ENCODE data around the gene ZNRF4. TPM values are rescaled to one million over a fixed set of nuclear protein-coding genes. Genes with fewer than 3 reads are reported as not detected.
"Not testable (repeated sequence)": the region's sequence is repeated elsewhere in the genome, so short reads cannot be mapped to it uniquely, and the experiment has no call there.

Gene ZNRF4
- total and polyA plus RNA-seq, 2 donors: not detected

DNA sequence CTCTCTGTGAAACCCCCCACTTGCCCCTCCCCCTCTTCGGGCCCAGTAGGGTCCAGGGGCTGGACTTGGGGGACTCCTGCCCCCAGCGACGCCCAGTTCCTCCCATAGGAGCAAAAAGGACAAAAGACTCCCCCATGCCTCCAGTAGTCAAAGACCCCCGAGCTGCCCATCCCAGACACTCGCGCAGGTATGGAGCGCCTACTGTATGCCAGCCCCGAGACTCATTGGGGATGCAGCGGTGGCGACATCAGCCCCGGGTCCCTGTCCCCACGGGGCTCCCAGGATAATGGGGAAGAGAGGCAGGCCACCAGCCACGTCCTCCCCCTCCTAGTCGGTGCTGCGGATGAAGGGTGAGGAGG, 18.3 kb upstream of the ZNRF4 start:
- no peak overlapping the region for H3K27ac ChIP-seq (ENCODE audit: low read depth in 1 of 2, low read length in 1 of 2)
- H3K4me3 ChIP-seq (ENCODE audit: low read length in 2 of 2): no peak overlapping the region
- peaks cover 0 to 3% of the 10 kb centered on the region in 2 donors for H3K9me3 ChIP-seq (ENCODE audit: control insufficient read depth in 2 of 2, insufficient read depth in 1 of 2, low read length in 1 of 2)
- peaks cover 0 to 25% of the 10 kb centered on the region in 2 donors for H3K27me3 ChIP-seq (ENCODE audit: control insufficient read depth in 2 of 2, insufficient read depth in 1 of 2, low read length in 1 of 2)
- 6% methylated on average over 15 of the region's 15 CpGs for WGBS
- H3K4me1 ChIP-seq (ENCODE audit: control insufficient read depth in 2 of 2, insufficient read depth in 2 of 2, low read length in 2 of 2): no peaks in the 10 kb centered on the region
- no peaks in the 10 kb centered on the region for H3K36me3 ChIP-seq (ENCODE audit: control insufficient read depth in 2 of 2, insufficient read depth in 2 of 2, low read length in 1 of 2)
- no peak for DNase-seq (ENCODE audit: low read depth in 6 of 9, low spot score in 9 of 9)

DNA sequence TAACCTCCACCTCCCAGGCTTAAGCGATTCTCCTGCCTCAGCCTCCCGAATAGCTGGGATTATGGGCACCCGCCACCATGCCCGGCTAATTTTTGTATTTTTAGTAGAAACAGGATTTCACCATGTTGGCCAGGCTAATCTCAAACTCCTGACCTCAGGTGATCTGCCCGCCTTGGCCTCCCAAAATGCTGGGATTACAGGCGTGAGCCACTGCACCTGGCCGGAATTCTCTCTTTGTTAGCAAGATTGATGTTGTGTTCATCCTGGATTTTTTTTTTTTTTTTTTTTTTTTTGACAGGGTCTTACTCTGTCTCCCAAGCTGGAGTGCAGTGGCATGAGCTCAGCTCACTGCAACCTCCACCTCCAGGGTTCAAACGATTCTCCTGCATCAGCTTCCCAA, 16.5 kb upstream of the ZNRF4 start:
- not testable (repeated sequence) for H3K4me3 ChIP-seq (ENCODE audit: low read length in 2 of 2); H3K4me1 ChIP-seq (ENCODE audit: control insufficient read depth in 2 of 2, insufficient read depth in 2 of 2, low read length in 2 of 2); H3K27ac ChIP-seq (ENCODE audit: low read depth in 1 of 2, low read length in 1 of 2); DNase-seq (ENCODE audit: low read depth in 6 of 9, low spot score in 9 of 9); H3K36me3 ChIP-seq (ENCODE audit: control insufficient read depth in 2 of 2, insufficient read depth in 2 of 2, low read length in 1 of 2); H3K9me3 ChIP-seq (ENCODE audit: control insufficient read depth in 2 of 2, insufficient read depth in 1 of 2, low read length in 1 of 2)
- WGBS: 96% methylated on average over 8 of the region's 8 CpGs
- peaks cover 0 to 25% of the 10 kb centered on the region in 2 donors for H3K27me3 ChIP-seq (ENCODE audit: control insufficient read depth in 2 of 2, insufficient read depth in 1 of 2, low read length in 1 of 2)

DNA sequence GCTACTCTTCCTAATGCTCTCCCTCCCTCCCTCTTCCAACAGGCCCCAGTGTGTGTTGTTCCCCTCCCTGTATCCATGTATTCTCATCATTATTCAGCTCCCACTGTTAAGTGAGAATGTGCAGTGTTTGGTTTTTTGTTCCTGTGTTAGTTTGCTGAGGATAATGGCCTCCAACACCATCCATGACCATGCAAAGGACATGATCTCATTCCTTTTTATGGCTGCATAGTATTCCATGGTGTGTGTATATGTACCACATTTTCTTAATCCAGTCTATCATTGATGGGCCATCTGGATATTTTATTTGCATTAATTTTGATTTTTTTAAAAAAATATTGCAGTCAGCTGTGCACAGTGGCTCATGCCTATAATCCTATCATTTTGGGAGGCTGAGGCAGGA, 15.8 kb upstream of the ZNRF4 start:
- Histone ChIP-seq H3K9me3 (ENCODE audit: control insufficient read depth in 2 of 2, insufficient read depth in 1 of 2, low read length in 1 of 2) (peaks cover 0 to 3% of the 10 kb centered on the region in 2 donors), H3K4me1 (ENCODE audit: control insufficient read depth in 2 of 2, insufficient read depth in 2 of 2, low read length in 2 of 2) (no peaks in the 10 kb centered on the region), H3K4me3 (ENCODE audit: low read length in 2 of 2) (no peak overlapping the region), H3K27ac (ENCODE audit: low read depth in 1 of 2, low read length in 1 of 2) (no peak overlapping the region), H3K36me3 (ENCODE audit: control insufficient read depth in 2 of 2, insufficient read depth in 2 of 2, low read length in 1 of 2) (no peaks in the 10 kb centered on the region), H3K27me3 (ENCODE audit: control insufficient read depth in 2 of 2, insufficient read depth in 1 of 2, low read length in 1 of 2) (peaks cover 0 to 22% of the 10 kb centered on the region in 2 donors)
- DNase-seq (ENCODE audit: low read depth in 6 of 9, low spot score in 9 of 9): no peak

DNA sequence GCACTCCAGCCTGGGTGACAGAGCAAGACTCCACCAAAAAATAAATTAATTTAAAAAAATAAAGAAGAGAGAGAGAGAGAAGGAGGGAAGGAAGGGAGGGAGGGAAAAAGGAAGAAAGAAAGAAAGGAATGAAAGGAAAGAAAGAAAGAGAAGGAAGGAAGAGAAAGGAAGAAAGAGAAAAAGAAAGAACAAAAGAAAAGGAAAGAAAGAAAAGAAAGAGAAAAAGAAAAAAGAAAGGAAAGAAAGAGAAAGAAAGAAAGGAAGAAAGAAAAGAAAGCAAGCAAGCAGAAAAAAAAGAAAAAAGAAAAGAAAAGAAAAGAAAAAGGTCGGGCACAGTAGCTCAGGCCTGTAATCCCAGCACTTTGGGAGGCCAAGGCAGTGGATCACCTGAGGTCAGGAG, 14.9 kb upstream of the ZNRF4 start:
- 84% methylated on average over 1 of the region's 1 CpG for whole genome bisulfite sequencing
- Histone ChIP-seq H3K9me3 (ENCODE audit: control insufficient read depth in 2 of 2, insufficient read depth in 1 of 2, low read length in 1 of 2) (peaks cover 0 to 3% of the 10 kb centered on the region in 2 donors), H3K27ac (ENCODE audit: low read depth in 1 of 2, low read length in 1 of 2) (no peak overlapping the region), H3K4me3 (ENCODE audit: low read length in 2 of 2) (no peak overlapping the region), H3K36me3 (ENCODE audit: control insufficient read depth in 2 of 2, insufficient read depth in 2 of 2, low read length in 1 of 2) (no peaks in the 10 kb centered on the region), H3K4me1 (ENCODE audit: control insufficient read depth in 2 of 2, insufficient read depth in 2 of 2, low read length in 2 of 2) (no peaks in the 10 kb centered on the region), H3K27me3 (ENCODE audit: control insufficient read depth in 2 of 2, insufficient read depth in 1 of 2, low read length in 1 of 2) (peaks cover 0 to 15% of the 10 kb centered on the region in 2 donors)
- DNase-seq (ENCODE audit: low read depth in 6 of 9, low spot score in 9 of 9): no peak

DNA sequence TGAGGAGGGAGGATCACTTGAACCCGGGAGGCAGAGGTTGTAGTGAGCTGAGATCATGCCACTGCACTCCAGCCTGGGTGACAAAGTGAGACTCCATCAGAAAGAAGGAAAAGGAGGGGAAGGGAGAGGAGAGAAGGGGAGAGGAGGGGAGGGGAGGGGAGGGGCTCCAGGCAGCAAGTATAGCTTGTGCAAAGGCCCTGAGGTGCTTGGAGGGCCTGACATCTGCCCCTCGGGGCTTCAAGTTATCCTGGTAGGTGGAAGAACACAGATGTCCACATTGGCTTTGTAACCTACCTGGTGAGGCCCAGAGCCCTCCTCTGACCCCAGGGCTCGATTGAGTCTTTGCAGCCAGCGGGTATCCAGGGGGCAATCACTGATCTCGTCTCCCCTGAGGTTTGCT, 11.5 kb upstream of the ZNRF4 start:
- Histone ChIP-seq H3K4me3 (ENCODE audit: low read length in 2 of 2) (no peak overlapping the region), H3K27ac (ENCODE audit: low read depth in 1 of 2, low read length in 1 of 2) (no peak overlapping the region), H3K4me1 (ENCODE audit: control insufficient read depth in 2 of 2, insufficient read depth in 2 of 2, low read length in 2 of 2) (no peaks in the 10 kb centered on the region), H3K27me3 (ENCODE audit: control insufficient read depth in 2 of 2, insufficient read depth in 1 of 2, low read length in 1 of 2) (no peaks in the 10 kb centered on the region), H3K9me3 (ENCODE audit: control insufficient read depth in 2 of 2, insufficient read depth in 1 of 2, low read length in 1 of 2) (no peaks in the 10 kb centered on the region), H3K36me3 (ENCODE audit: control insufficient read depth in 2 of 2, insufficient read depth in 2 of 2, low read length in 1 of 2) (no peaks in the 10 kb centered on the region)
- WGBS: 86% methylated on average over 5 of the region's 5 CpGs
- no peak for DNase-seq (ENCODE audit: low read depth in 6 of 9, low spot score in 9 of 9)

DNA sequence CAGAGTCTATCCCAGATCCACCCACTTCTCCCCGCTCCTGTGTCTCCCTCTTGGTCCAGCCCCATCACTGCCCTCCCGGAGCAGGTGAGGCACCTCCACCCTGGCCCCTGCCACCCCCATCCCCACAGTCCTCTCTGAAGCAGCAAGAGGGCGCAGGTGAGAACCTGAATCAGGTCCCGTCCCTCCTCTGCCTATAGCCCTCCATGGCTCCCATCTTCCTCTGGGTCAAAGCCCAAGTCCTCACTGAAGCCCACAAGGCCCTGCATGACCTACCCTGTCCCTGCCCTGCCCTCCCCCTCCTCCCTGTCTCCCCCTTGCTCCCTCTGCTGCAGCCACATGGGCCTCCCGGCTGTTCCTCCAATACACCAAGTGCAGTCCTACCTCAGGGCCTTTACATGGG, 10.8 kb upstream of the ZNRF4 start:
- no peak for DNase-seq (ENCODE audit: low read depth in 6 of 9, low spot score in 9 of 9)
- H3K4me3 ChIP-seq (ENCODE audit: low read length in 2 of 2): no peak overlapping the region
- WGBS: 82% methylated on average over 5 of the region's 5 CpGs
- H3K27ac ChIP-seq (ENCODE audit: low read depth in 1 of 2, low read length in 1 of 2): no peak overlapping the region
- H3K36me3 ChIP-seq (ENCODE audit: control insufficient read depth in 2 of 2, insufficient read depth in 2 of 2, low read length in 1 of 2): no peaks in the 10 kb centered on the region
- no peaks in the 10 kb centered on the region for H3K4me1 ChIP-seq (ENCODE audit: control insufficient read depth in 2 of 2, insufficient read depth in 2 of 2, low read length in 2 of 2)
- no peaks in the 10 kb centered on the region for H3K9me3 ChIP-seq (ENCODE audit: control insufficient read depth in 2 of 2, insufficient read depth in 1 of 2, low read length in 1 of 2)
- H3K27me3 ChIP-seq (ENCODE audit: control insufficient read depth in 2 of 2, insufficient read depth in 1 of 2, low read length in 1 of 2): no peaks in the 10 kb centered on the region

DNA sequence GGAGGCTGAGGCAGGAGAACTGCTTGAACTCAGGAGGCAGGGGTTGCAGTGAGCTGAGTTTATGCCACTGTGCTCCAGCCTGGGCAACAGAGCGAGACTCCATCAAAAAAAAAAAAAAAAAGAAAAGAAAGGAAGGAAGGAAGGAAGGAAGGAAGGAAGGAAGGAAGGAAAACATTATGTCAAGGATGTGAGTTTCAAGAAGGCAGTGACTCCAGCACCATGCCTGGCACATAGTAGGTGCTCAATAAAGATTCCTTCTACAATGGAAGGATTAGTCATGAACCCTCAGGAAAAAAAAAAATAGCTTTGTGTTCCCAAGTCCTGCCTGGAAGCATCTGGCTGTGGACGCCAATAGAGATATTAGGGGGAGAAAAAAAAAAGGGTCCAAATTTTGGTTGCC, 10.1 kb upstream of the ZNRF4 start:
- Histone ChIP-seq H3K27me3 (ENCODE audit: control insufficient read depth in 2 of 2, insufficient read depth in 1 of 2, low read length in 1 of 2) (no peaks in the 10 kb centered on the region), H3K4me1 (ENCODE audit: control insufficient read depth in 2 of 2, insufficient read depth in 2 of 2, low read length in 2 of 2) (no peaks in the 10 kb centered on the region), H3K4me3 (ENCODE audit: low read length in 2 of 2) (no peak overlapping the region), H3K36me3 (ENCODE audit: control insufficient read depth in 2 of 2, insufficient read depth in 2 of 2, low read length in 1 of 2) (no peaks in the 10 kb centered on the region), H3K27ac (ENCODE audit: low read depth in 1 of 2, low read length in 1 of 2) (no peak overlapping the region), H3K9me3 (ENCODE audit: control insufficient read depth in 2 of 2, insufficient read depth in 1 of 2, low read length in 1 of 2) (no peaks in the 10 kb centered on the region)
- 1% methylated on average over 2 of the region's 2 CpGs for WGBS
- DNase-seq (ENCODE audit: low read depth in 6 of 9, low spot score in 9 of 9): no peak

DNA sequence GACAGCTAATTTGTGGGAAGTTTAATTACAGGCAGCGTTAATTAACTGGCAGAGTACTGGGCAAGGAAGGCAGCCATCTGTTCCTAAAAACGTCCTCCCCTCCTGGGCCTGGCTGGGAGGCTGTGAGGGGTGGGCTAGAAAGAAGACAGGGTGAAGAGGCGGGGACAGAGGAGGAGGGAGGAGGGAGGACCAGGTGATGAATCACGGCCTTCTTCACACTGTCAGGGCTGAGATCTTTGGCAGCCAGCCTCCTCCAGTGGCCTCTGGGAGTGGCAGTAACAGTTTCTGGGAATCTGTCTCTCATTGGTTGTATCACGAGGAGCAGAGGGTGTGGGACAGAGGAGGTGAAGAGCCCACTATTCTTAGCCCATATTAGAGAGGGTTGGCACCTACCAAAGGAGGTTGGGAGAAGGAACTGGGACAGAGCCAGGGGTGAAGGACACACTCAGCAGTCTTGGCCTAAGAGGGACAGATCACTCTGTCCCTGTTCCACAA, 9.6 kb upstream of the ZNRF4 start:
- 43% methylated on average over 5 of the region's 5 CpGs for WGBS
- Histone ChIP-seq H3K9me3 (ENCODE audit: control insufficient read depth in 2 of 2, insufficient read depth in 1 of 2, low read length in 1 of 2) (no peaks in the 10 kb centered on the region), H3K4me1 (ENCODE audit: control insufficient read depth in 2 of 2, insufficient read depth in 2 of 2, low read length in 2 of 2) (no peaks in the 10 kb centered on the region), H3K27me3 (ENCODE audit: control insufficient read depth in 2 of 2, insufficient read depth in 1 of 2, low read length in 1 of 2) (no peaks in the 10 kb centered on the region), H3K36me3 (ENCODE audit: control insufficient read depth in 2 of 2, insufficient read depth in 2 of 2, low read length in 1 of 2) (no peaks in the 10 kb centered on the region), H3K4me3 (ENCODE audit: low read length in 2 of 2) (no peak overlapping the region), H3K27ac (ENCODE audit: low read depth in 1 of 2, low read length in 1 of 2) (no peak overlapping the region)
- no peak for DNase-seq (ENCODE audit: low read depth in 6 of 9, low spot score in 9 of 9)

DNA sequence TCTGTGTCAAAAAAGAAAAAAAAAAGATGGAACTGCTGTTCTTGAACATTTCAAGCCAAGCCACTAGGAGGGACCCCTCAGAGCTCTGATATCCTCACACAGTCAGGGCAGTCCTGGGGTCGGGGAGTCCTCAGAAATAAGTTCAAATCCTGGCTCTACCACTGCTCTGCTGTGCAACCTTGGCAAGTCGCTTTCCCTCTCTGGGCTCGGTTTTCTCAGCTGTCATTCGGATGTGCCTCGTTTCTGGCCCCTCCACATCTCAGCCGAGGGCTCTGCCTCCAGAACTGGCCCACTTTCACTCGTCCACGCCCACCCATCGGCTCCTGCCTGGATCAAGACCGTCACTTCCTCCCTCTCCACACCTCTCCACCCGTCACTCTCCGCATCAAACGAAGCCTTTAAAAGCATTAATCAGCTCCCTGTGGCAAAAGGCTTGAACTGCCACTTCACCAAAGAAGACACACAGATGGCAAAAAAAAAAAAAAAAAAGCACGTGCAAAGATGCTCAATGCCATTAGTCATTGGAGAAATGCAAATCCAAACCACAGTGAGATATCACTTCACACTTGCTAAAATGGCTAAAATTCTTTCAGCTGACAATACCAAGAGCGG, 7.4 kb upstream of the ZNRF4 start:
- Histone ChIP-seq H3K27me3 (ENCODE audit: control insufficient read depth in 2 of 2, insufficient read depth in 1 of 2, low read length in 1 of 2) (no peaks in the 10 kb centered on the region), H3K9me3 (ENCODE audit: control insufficient read depth in 2 of 2, insufficient read depth in 1 of 2, low read length in 1 of 2) (peaks cover 0 to 1% of the 10 kb centered on the region in 2 donors), H3K36me3 (ENCODE audit: control insufficient read depth in 2 of 2, insufficient read depth in 2 of 2, low read length in 1 of 2) (no peaks in the 10 kb centered on the region), H3K27ac (ENCODE audit: low read depth in 1 of 2, low read length in 1 of 2) (no peak overlapping the region), H3K4me3 (ENCODE audit: low read length in 2 of 2) (no peak overlapping the region), H3K4me1 (ENCODE audit: control insufficient read depth in 2 of 2, insufficient read depth in 2 of 2, low read length in 2 of 2) (no peaks in the 10 kb centered on the region)
- no peak for DNase-seq (ENCODE audit: low read depth in 6 of 9, low spot score in 9 of 9)
- 55% methylated on average over 15 of the region's 15 CpGs for WGBS

Data from thymus (tissue), 11 donors.